Stimulated activated CD8-positive, alpha-beta memory T cell treated with anti-CD3 and anti-CD28 coated beads, Interleukin-2, amount 100 ng/mL, for 1 hour (primary cell): ENCODE results near the gene MYPN.
A peak's percentile ranks its signal among the peaks of the same experiment; 100 is the strongest.
"Not testable (repeated sequence)": the region's sequence is repeated elsewhere in the genome, so short reads cannot be mapped to it uniquely, and the experiment has no call there.

Experiments
- DNase-seq, 2 donors: peaks; one replicate each; pipeline ENCODE4 v3.0.0-alpha.2; 2020; ENCODE audit warnings: low read depth in 2 of 2

Gene MYPN

DNA sequence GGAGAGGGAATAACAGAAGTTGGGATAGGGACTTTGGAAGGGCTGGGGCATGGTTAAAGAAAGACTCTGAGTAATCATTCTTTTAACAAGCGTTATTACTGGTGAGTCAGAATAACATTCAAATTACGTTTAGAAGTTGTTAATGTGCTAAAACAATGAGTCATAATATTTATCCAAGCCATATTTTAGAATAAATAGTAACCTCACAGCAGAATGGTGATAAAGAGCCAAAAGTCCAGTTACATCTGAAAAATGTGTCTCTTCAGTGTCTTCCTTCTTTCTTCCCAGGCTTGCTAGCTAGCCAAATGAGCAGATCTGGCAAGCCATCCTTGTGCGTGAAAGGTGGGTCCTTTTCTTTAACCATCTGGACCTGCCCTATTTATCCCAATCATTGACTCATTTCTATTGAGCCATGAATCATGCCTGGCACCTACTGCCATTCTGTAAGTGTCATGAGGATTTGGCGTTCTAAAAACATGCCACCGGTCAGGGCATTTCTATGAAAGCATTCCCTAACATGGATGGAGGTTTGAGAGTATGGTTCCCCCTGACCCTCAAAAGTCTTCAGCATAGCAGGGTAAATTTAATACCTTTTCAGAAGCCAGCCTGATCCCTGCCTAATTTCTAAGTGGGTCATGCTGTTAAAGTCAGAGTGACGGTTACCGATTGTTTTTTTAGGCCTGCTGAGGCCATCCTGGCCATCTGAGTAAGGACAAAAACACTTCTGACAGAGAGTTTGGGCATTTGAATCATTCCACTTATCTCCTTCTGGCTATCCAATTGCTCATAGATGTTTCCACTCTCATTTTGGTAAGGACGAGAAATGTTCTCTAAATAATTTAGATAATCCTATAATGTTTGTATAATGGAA is 26.9 kb downstream of the MYPN start:
- no peak for DNase-seq

DNA sequence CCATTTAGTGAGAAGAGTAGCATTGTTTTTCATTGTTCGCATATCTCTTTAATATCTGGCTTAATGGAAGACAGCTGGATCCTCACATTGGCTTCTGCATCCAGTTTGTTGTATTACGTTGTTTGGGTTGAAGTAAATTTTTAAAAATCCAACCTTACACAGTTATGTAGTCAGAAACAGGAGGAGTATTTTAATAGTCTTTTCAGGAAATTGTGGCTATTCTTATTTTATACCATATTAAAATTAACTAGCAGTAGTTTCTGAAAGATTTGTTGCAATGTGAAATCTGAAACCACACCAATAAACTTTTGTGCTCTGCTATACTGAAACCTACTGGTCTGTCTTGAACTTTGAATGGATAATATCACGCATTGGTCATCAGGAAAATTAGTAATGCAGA is 27.9 kb downstream of the MYPN start:
- DNase-seq = no peak

DNA sequence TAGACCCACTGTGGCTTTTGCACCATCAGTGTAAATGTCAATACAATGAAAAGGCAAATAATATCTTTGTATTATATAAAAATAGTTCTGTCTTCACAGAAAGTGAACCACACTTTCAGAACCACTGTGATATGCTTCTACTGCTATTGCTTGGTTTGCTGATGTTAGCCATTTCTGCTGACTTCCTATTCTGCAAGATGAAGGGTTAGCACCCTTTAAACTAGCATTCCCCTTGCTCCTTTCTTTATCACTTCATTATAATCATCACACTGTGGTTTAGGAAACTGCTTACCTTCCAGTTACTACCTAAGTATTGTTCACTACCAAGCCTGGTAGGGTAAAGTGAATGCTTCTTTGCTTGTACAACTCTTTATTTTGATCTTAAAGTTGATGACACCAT is 29.2 kb downstream of the MYPN start:
- no peak for DNase-seq

DNA sequence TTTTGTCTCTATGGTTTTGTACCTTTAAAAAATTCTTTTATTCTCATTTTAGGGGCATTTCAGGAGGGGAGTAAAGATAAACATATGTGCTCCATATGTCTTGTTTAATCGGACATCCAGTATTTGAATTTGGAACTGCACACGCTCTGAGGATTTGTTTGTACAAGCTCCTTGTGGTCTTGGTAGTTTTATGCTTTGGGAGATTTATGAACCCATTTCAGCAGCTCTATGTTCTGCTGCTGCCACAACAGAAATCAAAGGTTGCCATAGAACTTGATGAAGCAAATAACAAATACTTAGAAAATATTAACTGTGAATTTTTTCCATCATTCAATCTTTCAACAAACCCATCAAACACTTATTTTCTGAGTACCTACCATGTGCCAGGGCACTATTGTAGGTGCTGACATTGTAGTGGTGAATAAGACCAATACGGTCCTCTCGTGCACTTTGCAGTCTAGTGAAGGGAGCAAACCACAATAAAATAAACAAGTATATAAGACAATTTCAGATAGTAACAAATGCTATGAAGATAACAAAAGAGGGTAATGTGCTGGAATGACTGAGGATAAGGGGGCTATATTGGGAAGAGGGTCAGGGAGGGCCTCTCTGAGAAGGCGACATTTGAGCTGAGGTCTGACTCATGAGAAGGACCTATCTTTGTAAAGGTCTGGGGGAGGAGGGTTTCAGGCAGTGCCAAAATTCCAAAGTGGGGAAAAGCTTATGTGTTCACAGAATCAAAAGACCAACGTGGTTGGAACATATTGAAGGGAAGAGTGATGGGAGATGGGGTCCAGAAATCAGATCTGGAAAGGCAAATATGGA is 30.4 kb downstream of the MYPN start:
- no peak for DNase-seq

DNA sequence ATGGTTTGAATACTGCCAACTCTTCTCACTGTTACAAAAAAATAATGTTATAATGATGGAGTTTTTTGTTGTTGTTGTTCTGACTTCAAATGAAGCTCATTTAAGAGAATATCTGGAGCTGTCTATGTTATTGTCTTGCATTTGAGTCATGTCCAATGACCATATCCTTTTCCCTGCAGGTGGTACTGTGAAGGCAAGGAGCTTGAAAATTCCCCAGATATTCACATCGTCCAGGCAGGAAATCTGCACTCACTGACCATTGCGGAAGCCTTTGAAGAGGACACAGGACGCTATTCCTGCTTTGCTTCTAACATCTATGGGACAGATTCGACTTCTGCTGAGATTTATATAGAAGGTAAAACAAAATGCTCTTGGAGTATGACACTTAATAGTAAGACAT is 33.5 kb downstream of the MYPN start:
- DNase-seq = no peak

DNA sequence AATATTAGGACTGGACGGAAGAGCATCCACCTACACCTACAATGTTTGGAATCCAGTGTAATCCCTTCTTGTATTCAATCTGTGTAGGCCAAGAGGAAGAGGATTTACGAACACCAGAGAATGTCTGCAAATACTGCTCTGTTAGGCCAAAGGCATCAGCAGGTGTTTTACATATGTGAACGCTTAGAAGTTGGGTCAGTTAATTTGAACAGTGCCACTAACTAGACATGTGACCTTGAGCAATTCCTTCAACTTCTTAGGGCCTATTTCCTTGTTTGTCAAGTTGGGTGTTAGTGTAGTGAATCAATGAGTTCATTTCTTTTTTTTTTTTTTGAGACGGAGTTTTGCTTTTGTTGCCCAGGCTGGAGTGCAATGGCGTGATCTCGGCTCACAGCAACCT is 35.4 kb downstream of the MYPN start:
- DNase-seq = no peak

DNA sequence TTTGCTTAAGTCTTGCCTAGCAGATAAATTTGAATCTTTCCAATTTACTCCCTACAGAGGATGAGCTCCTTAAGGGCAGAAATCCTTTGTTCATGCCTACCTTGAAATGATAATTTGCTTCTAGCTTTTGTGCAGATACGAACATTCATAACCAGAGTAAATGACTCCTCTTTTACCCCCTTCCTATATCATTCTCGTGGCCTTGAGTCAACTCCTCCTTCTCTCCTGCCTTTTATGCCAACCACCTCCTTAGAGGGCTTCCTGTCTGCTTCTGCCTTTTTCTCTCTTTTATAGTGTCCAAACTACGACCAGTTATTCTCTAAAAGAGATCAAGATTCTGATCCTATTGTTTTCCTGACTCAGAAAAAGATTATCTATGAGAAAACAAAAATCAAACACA is 36.4 kb downstream of the MYPN start:
- no peak for DNase-seq

DNA sequence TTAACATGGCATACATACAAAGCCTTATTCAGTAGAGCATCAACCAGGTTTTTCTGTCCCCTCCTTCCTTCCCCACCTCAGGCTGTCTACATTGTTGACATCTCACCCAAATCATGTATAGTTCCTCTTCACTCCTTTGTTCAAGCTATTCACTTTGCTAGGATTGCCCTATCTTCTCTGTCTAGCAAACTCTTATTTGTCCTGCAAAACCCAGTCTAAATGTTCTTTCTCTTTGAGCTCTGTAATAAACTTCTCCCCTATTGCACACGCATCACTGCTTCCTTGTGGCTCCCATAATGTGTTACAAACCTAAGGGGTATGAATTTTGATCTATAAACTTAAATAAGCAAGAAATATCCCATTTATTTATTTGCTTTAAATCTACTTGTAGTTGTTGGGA is 36.8 kb downstream of the MYPN start:
- DNase-seq = no peak

DNA sequence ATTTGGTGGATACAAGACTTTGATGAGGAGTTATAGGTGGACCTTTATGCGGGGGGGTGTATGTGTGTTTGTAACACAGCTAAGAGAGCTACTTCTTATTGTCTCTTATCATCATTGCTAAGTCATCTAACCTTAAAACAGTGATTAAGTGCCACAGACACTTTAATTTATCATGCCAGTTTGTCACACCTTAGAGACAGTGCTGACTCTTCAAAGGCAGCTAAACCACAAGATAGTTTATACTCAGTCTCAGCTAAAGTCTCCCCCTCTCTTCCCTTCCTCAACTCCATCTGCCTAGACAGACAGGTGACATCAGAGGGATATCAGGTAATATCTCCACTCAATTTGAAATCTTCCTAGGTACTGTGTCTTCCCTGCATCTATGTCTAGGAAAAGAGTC is 42.2 kb downstream of the MYPN start:
- DNase-seq = no peak

DNA sequence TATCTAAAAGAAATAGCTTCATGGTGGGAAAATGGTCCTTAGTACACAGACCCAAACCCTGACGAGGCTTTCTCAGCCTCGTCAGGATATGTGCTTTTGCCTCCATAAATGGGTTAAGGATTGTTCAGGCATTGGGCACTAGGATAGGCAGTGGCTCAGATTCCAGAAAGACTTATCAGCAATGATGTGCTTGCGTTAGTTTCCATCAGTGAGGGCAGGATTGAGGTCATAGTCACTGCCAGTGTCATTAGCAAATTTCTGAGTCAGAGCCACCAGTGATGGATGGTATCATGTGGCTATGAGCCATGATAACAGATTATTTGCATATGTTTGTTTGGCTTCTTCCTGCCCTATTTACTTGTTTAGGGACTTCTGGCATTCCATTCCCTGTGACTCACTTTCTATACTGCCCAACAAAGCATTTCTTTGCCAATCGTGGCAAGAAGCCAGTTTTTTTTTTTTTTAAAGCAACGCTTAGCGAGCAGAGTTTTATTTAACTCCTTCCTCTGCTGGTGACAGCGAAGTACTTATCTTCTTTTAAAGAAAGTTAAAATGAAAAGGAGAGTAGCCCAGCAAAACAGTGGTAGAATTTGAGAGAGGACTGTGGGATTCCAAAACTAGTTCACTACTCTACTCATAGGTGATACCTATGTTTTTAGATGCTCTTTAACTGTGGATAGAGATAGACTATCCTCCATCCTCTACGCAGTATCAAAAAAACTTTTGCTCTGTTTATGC is 44.4 kb downstream of the MYPN start:
- DNase-seq = no peak

DNA sequence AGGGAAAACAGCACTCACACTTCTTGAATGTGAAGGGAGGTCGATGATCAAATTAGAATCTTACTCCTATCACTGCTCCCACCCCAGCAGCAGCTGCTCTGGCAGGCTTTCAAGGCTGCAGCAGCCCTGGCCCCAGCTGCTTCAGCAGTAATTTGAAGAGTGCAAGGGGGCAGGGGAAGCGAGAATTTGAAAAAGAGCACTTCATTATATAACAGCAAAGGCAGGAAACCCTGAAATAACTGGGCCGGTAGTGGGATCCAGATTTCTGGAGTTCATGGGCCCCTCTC is 44.9 kb downstream of the MYPN start:
- no peak for DNase-seq

DNA sequence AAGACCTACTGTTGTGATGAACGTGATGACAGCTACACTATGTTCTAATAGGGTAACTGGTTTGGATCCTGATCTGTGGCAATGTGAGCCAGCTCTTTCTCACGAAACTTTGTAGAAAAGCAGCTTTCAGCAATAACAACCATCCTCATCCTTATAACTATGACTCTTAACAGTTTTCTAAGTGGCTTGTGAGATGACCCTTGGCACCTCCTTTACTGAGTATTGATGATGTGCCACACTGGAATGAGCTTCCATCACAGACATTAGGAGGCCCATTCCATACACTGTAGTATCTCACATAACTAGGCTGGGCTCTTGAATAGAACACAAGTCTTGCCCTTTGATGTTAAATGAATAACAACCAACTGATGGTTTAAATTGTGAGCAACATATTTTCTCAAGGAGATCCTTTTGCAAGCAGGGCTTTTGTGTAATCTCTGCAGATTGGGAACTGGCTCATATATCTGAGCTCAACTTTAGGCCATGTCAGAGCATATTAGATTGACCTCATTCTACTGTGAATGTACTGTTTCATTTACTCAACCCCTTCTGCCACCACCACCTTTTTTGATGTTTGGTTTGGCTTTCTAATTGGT is 46.4 kb downstream of the MYPN start:
- DNase-seq = no peak

DNA sequence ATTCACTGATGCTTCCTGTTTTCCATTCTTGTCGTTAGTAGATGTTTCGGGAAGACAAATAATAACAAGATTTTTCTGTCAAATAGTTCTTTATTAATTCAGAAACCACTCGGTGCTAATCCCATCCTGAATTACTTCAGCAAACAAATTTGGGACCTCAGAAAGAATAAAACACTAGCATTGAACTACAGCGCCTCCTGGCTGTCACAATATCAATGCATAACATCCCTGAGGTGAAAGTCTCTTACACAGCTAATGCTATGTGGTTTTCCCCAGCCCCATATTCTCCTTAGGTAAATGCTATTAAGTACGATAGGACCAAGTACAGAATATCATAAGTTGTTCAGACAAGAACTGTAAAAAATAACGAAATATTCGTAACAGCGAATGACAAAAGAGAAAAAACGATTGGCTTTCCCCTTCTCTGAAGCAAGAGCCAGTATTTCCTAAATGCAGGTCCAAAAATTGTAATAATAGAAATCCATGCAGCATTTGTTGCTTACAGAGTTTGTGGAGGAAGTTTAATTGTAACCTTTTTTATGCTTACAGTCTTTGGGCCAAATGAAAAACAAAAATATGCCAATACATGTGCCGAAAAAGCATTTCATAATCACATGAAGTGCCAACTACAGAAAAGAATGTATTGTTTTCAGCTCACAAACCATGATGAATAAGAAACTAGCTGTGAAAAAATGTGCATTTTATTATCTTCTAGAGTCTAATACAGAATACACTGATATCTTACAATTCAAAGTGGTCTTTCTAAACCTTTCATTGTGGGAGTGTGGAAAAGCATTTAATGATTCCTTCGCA is 47.3 kb downstream of the MYPN start:
- peak; percentile 14 to 29 for DNase-seq

DNA sequence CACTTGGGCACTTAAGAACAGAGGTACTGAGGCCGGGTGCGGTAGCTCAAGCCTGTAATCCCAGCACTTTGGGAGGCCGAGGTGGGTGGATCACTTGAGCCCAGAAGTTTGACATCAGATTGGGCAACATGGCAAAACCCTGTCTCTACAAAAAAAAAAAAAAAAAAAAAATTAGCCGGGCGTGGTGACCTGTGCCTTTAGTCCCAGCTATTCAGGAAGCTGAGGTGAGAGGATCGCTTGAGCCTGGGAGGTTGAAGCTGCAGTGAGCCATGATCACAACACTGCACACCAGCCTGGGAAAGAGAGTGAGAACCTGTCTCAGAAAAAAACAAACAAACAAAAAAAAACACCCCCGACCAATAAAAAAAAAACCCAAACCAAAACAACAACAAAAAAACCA is 48.2 kb downstream of the MYPN start:
- DNase-seq = not testable (repeated sequence)

DNA sequence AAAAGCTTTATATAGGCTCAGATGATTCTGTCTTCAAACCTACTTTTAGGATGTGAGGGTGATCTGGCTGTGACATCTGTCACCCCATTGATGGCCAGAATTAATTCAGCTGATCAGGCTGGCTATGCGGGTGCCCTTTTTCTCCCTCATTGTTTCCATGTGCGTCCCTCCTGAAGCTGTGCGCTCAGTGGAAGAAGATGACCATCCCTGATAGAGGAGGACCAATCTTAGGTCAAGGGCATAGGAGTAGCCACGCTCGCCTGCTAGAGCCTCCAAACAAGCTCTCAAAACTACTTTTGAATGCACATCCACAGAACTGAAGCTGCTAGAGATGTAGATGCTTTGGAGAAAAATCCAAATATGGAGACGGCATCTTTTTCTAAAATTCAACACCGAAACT is 48.7 kb downstream of the MYPN start:
- DNase-seq = no peak

DNA sequence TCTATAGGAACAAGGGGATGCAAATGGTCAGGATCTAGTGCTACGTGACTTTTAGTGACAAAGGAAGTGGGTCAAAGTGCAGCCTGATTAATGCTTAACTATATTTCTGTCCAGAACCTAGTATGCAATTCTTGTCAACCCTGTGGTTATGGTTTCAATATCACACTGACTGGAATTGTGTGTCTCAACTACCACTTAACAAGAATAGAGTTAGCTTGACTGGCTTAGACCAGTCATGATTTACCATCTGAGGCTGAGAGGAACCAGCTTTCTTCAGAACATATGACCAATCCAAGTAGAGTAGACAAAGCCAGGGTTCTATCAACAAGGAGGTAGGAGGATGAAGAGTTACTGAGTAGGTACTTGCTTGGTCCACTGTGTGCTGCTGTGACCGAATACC is 54.4 kb downstream of the MYPN start:
- no peak for DNase-seq

DNA sequence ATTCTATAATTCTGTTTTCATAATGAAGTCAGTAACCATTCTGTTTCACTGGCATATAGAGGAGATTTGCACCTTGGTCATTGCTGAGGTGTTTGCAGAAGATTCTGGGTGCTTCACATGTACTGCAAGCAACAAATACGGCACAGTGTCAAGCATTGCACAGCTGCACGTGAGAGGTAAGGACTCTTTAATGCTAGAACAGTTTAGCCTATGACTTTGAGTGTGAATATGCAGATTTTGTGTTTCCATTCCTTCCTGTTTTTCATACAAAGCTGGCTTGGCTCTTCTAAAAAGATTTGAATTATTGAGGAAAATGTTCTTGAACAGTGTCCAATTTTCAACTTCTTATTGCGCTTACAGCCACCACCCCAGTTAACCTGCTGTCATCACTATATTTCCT is 56.4 kb downstream of the MYPN start:
- DNase-seq = no peak

DNA sequence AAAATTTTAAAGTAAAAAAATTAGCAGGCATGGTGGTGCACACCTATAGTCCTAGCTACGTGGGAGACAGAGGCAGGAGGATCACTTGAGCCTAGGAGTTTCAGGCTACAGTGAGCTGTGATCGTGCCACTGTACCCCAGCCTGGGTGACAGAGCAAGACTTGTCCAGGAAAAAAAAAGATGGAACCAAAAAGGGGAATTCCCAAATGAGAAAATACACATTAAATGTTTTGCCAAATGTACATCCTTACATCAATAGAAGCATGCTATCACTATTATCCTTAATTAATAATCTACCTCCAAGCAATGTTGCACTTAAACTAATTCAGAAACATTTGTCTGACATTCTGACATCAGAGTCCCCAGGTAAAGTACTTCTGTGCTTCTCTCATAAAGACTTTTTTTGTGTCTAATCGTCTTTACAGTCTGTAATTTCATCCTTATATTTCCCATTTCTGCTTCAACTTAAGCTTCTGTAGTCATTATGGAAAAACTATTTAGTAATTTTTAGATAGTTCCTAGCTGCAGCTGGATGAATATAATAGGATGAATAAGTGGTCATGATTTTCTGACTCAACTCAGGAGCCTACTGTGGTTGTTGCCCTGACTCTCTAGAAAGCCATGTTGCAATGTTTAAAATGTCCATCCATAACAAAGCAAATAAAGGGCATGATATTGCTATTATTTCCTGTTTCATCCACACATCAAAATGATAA is 57.7 kb downstream of the MYPN start:
- DNase-seq = no peak

DNA sequence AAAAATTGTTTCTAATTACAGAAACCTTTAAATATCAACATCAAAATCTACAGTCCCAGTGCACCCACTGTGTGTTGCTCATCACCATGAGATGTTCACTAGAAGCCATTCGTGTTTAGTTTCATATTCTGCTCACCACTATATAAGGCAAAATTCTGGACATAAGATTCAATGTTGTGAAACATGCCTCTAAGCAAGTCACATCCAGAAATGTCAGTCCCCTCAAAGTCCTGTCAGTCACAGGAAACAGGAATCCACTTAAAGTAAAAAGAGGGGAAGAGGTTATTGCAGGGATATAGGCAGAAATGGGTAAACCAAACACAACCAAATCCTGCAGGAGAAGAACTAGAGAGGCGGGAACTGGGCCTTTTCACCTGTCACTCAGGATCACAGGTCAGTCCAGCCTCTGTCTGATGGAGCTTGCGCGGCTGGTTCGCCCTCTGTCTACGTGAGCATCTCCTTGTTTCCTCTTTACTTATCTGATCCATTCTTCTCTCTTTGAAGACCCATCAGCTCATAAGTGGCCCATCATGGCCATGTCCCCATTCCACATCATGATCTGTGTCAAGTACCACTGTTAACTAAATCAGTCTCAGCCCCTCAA is 58.4 kb downstream of the MYPN start:
- no peak for DNase-seq

DNA sequence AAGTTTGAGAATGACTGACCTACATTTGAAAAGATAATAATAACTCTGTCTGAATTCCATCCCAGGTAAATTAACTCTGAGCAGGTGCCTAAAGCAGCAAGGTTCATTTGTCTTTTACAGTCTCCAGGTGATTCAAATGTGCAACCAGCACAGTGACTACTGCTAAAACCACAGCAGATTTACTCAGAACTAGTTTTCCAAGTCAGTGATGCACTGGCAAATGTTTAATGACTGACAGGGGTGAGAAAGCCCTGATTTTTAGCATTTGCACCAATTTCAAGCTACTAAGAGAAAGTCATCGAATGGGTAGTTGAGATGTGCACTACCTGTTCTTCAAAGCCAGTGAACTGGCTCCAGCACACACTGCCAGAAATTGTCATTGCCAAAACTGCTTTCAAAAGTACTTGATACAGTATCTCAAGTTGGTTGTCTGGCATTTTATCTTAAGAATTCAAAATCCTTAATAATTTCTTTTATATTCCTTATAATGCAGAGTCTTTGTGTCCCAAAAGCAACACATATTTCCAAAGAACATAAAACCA is 62.3 kb downstream of the MYPN start:
- no peak for DNase-seq
